GM19468 (cell line): ENCODE results near the gene GNB4.

Source experiments
- ATAC-seq: cut with Tn5 transposase; IDR thresholded peaks from one replicate; pipeline ENCODE4 v1.9.1; 2021; ENCODE audit warnings: mild to moderate bottlenecking, moderate library complexity, moderate number of reproducible peaks; ENCODE audit not compliant: unreplicated experiment; ENCODE audit errors: extremely low read depth

GNB4 gene

DNA sequence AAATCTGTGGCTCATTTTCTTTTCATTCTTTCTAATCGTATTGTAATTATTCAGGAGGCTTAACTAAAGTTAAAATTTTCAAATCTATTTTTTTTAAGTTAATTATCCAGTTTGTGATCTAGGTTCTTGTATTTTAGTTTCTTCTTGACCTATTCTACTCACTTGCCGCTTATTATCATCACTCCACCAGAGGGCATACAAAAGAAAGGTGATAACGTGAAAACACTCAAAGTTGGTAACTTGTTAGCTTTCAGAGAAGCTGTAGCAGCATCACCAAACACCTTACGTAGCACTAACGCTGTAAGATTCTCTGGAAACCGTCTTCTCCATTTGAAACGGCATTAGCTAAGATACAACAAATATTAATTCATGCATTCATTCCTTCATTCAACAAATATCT is 4.8 kb downstream of the GNB4 start:
- ATAC-seq, result no peak

DNA sequence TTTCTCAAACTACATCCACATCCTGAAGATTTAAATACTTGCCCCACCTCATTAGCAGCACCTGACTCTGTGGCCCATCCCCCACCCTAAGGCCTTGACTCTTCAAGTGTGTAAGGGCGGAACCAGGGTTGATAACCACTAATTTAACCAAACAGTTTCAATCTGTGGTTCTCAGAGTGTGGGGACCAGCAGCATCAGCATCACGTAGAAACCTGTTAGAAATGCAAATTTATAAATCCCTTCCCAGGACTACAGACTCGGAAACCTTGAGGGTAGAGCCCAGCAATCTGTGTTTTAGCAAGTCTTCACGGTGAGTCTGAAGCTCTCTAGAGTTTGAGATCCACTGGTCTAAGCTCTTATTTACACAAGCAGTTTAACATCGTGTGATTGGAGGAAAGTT is 12.4 kb downstream of the GNB4 start:
- ATAC-seq, result peak; percentile 65

DNA sequence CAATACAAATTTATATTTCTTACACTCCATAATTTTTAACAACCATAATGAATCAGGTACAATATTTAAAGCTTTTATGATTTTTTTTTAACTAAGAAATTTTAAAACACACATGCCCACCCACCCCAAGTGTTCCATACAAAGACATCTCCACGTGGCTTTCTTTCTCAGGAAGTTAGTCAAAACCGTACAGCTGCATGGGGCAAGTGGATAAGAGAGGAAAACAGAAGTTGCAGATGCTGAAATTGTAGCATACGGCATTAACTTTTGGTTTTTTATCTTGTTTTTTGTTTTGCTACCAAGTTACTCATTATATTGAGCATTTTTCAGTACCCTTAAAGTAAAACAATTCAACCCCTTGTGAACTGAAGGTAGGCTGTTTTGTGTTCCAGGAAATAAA is 14.8 kb downstream of the GNB4 start:
- ATAC-seq, result no peak

GRCh38 chr3:179432451-179432850 is 18.8 kb downstream of the GNB4 start:
- ATAC-seq, result no peak

- no peak for ATAC-seq
Measured at GRCh38 chr3:179432021-179432420, 19.2 kb downstream of the GNB4 start.

GRCh38 chr3:179430277-179430870 is 20.9 kb downstream of the GNB4 start:
- ATAC-seq, result no peak

- ATAC-seq, result no peak
Measured at GRCh38 chr3:179428876-179429548, 22.3 kb downstream of the GNB4 start.

GRCh38 chr3:179425075-179425474 is 26.2 kb downstream of the GNB4 start:
- ATAC-seq, result no peak

- no peak for ATAC-seq
Measured at GRCh38 chr3:179421500-179421899, 29.8 kb downstream of the GNB4 start.

DNA sequence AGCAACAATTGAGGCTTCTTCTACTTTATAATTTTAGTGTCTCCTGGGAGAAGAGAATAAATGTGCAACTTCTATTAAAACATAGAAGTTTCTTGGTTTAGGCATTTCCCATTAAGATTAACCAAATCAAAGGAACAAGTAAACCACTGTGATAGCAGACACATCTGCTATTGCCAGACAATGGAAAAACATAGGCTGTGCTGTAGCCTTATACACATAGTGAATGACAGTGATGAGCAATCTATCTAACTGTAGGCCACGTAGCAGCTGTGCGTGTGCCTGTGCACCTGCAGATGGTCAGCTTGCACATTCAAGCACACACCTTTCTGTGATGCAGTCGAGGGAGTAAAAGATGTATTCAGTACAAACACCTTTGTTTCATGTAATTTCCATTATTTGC is 32.7 kb downstream of the GNB4 start:
- no peak for ATAC-seq

DNA sequence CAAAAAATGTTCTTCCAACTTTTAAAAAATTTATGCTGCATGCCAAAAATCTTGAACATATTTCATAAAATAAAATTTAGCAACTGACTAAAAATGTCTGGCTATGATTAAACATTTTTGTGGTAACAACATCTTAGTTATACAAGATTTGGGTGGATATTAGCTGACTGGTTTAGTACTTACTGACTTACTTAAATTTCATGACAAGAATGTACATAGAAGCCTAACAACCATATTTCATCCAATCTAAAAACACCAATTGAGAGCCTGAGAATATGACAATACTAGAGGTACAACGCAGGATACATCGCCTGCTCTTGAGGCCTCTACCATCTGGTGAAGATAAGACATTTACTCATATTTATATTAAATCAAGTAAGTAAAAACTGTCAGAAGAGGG is 34.6 kb downstream of the GNB4 start:
- ATAC-seq, result no peak

DNA sequence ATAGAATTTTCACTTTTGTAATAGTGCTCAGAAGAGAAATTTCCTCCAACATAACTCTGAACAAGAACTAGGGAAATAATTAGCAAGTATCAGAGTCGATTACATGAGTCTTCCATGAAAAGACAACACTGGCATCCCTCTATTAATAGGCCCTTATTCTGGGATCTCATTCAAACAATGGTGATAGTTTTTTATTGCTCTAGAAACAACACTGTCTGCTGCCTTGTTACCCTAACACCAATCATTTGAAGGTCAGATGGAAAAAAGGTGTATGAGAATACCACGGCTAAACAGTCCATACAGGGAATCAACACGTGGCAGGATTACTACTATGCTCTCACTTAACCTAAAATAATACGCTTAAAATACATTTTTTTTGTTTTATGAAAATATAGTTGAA is 35.9 kb downstream of the GNB4 start:
- ATAC-seq, result no peak

DNA sequence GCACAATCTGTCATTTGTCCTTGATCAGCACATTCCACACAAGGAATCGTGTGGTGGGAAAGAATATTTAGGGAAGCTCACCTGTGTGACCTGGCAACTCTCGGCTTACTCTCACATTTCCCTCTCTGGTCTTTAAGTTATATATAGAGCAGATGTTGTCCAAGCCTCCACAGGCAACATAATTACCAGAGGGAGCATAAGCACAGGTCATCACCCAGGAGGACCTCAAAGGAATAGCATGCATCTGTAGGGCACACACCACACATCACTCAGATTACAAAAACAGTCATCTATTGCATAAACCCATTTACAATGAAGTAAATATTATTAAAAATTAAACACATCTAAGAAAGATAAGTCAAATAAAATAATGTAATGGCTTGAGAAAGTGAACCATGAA is 36.5 kb downstream of the GNB4 start:
- no peak for ATAC-seq

DNA sequence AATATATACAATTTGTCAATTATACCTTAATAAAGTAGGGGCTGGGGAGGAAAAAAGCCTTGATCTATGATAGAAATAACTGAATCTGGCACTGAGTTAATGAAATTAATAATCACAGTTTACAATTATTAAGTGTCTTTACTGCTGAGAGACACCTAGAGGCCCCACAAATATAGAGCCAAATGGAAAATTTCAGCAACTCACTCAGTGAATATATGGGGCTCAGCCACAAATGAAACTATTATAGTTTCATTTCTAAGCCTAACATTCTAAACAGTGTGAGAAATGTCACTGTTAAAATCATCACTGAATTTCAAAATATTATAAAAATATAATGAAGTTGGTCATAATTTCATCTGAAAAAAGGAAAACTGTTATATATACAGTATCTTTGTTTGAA is 40.3 kb downstream of the GNB4 start:
- no peak for ATAC-seq

- no peak for ATAC-seq
Measured at GRCh38 chr3:179410331-179410730, 40.9 kb downstream of the GNB4 start.

GRCh38 chr3:179404307-179404706 is 47.0 kb downstream of the GNB4 start:
- no peak for ATAC-seq

GRCh38 chr3:179402963-179403362 is 48.3 kb downstream of the GNB4 start:
- no peak for ATAC-seq

DNA sequence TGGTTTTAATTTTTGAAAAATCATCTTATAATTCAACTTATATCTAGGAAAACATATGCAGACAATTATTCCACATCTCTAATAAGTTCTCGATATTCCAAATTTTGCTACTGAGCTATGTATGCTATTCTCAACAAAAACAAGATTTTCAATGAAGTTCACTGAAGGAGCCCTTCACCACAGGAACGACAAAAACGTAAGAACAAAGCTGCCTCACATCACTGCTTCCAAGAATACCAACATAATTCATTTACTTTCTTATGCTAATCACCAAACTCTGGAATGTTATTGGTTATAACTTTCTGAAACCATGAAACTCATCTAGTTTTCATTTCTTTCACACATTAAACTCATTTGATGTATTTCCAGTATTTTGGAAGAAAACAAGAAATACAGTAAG is 49.7 kb downstream of the GNB4 start:
- no peak for ATAC-seq

GRCh38 chr3:179398574-179399231 is 52.6 kb downstream of the GNB4 start:
- no peak for ATAC-seq

DNA sequence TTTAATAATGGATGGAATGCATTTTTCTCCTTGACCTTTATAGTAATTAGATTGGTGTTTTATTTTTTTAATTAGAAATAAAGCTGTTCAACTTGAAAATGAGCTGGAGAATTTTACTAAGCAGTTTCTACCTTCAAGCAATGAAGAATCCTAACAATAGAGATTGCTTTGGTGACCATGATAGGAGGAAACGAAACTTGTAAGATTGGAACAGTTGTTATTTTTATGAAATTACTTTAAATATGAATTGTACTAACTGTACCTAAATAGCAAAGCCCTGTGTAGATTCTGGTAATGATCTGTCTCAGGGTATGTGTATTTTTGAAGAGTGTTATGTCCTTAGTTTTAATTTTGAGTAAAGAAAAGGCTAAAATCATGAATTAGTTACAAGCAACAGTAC is 59.4 kb downstream of the GNB4 start:
- ATAC-seq, result no peak

DNA sequence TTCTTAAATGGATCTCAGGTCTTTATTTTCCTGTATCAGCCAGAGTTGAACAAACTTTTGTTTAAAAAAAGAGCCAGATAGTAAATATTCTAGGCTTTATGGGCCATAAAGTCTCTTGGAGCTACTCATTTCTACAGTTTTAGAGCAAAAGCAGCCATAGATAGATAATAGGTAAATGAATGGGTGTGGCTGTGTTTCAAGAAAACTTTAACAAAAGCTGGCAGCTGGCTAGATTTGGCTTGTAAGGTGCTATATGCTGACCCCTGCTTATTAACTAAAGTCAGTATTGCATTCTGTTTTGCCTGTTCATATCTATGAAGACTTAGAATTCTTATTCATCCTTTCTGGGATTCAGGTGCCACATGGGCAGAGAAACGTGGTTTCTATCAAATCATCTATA is 74.8 kb downstream of the GNB4 start:
- ATAC-seq, result no peak
